HG03521 (cell line): ENCODE measurements around the gene RPL13.

Experiments used
- ATAC-seq: cut with Tn5 transposase; IDR thresholded peaks from one replicate; pipeline ENCODE4 v1.9.1; 2021; ENCODE audit warnings: mild to moderate bottlenecking, moderate library complexity; ENCODE audit not compliant: unreplicated experiment

RPL13 gene

GRCh38 chr16:89613231-89613953 is 52.9 kb downstream of the RPL13 start, which contains the start of gene DPEP1:
Gene DPEP1 (plus strand): TSS chr16:89613642. CDS start chr16:89630411, 16,769 bp downstream.
- ATAC-seq, result no peak

GRCh38 chr16:89613954-89614459 is 53.5 kb downstream of the RPL13 start:
- no peak for ATAC-seq
